ENCODE results near the gene WASF3.

Gene WASF3

DNA sequence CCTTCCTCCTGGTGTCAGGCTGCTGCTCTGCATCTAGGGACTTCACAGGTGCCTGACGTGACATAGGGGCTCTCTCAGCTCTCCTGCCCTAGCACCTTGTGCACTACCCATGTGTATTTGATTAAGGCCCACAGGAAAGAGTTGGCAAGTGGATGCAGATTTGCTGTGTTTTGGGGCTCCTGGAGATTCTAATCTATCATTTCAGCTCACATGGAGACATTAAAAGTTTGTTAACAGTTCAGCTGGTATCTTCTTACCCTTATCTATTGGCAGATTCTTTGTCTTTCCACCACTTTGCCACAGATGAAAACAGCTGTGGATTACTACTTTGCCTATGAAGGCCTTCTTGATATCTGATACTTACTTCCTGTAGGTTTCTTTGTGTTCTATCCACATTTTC is 41.9 kb downstream of the WASF3 start:
- TF ChIP-seq TAF1 (IDR thresholded peaks at IDR 0.05; ENCODE audit: low read depth) (no peak), EGR1 (IDR thresholded peaks at IDR 0.05) (no peak), REST (IDR thresholded peaks at IDR 0.05; ENCODE audit: low read depth) (no peak), CEBPB (IDR thresholded peaks at IDR 0.05) (no peak), RAD21 (IDR thresholded peaks at IDR 0.05; ENCODE audit: low read depth) (no peak), EP300 (IDR thresholded peaks at IDR 0.05; ENCODE audit: borderline replicate concordance) (no peak), TEAD4 (IDR thresholded peaks at IDR 0.05) (no peak), MAX (IDR thresholded peaks at IDR 0.05) (no peak), FOXM1 (IDR thresholded peaks at IDR 0.05; ENCODE audit: borderline replicate concordance, low read depth) (no peak), ZBTB7A (IDR thresholded peaks at IDR 0.05; ENCODE audit: low read depth) (no peak), TCF12 (IDR thresholded peaks at IDR 0.05; ENCODE audit: low read depth) (no peak)

DNA sequence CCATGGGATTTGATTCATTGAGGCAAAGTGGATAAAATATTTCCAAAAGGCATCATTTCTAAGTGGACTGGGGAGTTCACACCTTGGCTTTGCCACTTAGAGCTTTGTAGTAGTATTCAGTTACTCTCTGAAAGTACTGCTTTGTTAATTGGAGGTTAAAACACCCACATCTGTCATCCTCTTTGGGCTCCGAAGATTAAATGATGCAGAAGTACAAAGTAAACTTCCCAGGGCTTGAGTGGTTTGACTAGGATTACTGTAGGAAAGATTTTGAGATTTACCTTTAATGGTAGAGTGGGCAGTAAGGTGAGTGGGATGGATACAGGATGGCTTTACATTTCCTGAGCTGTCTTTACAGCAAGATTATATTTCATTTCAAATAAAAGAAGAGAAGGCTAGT is 42.4 kb downstream of the WASF3 start:
- TF ChIP-seq REST (IDR thresholded peaks at IDR 0.05; ENCODE audit: low read depth) (no peak), EGR1 (IDR thresholded peaks at IDR 0.05) (no peak), USF1 (IDR thresholded peaks at IDR 0.05) (no peak), TAF1 (IDR thresholded peaks at IDR 0.05; ENCODE audit: low read depth) (no peak), TEAD4 (IDR thresholded peaks at IDR 0.05) (no peak), EP300 (IDR thresholded peaks at IDR 0.05; ENCODE audit: borderline replicate concordance) (no peak), CEBPB (IDR thresholded peaks at IDR 0.05) (no peak), RAD21 (IDR thresholded peaks at IDR 0.05; ENCODE audit: low read depth) (no peak), ZBTB7A (IDR thresholded peaks at IDR 0.05; ENCODE audit: low read depth) (no peak), CREB1 (IDR thresholded peaks at IDR 0.05; ENCODE audit: low read depth) (no peak), FOXM1 (IDR thresholded peaks at IDR 0.05; ENCODE audit: borderline replicate concordance, low read depth) (no peak)

GRCh38 chr13:26600343-26600742 is 42.9 kb downstream of the WASF3 start:
- TF ChIP-seq EP300 (IDR thresholded peaks at IDR 0.05; ENCODE audit: borderline replicate concordance) (no peak), TCF12 (IDR thresholded peaks at IDR 0.05; ENCODE audit: low read depth) (no peak)

- TF ChIP-seq CEBPB (IDR thresholded peaks at IDR 0.05) (no peak), FOXM1 (IDR thresholded peaks at IDR 0.05; ENCODE audit: borderline replicate concordance, low read depth) (no peak), YY1 (IDR thresholded peaks at IDR 0.05; ENCODE audit: low read depth) (no peak), MAX (IDR thresholded peaks at IDR 0.05) (no peak), TCF12 (IDR thresholded peaks at IDR 0.05; ENCODE audit: low read depth) (no peak), RAD21 (IDR thresholded peaks at IDR 0.05; ENCODE audit: low read depth) (no peak), ZBTB7A (IDR thresholded peaks at IDR 0.05; ENCODE audit: low read depth) (no peak), REST (IDR thresholded peaks at IDR 0.05; ENCODE audit: low read depth) (no peak), EP300 (IDR thresholded peaks at IDR 0.05; ENCODE audit: borderline replicate concordance) (no peak), CREB1 (IDR thresholded peaks at IDR 0.05; ENCODE audit: low read depth) (no peak), NFIC (IDR thresholded peaks at IDR 0.05) (no peak), TAF1 (IDR thresholded peaks at IDR 0.05; ENCODE audit: low read depth) (no peak), TEAD4 (IDR thresholded peaks at IDR 0.05) (no peak)
These were observed 44.2 kb downstream of the WASF3 start for GRCh38 chr13:26601669-26602068.

DNA sequence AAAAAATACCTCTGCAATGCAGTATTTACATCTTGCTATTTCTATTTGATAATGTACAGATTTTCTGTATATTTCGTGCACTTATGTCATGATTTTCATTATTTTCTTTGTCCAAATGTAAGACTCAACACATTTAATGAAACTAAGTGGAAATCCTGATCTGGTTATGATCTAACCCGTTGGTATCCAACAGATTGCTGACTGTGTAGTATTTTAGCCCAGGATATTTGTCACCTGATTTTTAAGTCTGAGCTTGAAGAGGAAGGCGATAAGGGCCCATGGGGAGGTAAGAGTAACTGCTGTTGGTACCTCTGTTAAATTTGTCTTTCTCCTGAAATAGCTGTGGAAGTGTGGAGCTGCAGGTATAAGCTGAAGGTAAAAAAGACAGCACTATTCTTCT is 45.3 kb downstream of the WASF3 start:
- TF ChIP-seq MAX (IDR thresholded peaks at IDR 0.05) (no peak), EGR1 (IDR thresholded peaks at IDR 0.05) (no peak), TCF12 (IDR thresholded peaks at IDR 0.05; ENCODE audit: low read depth) (no peak), REST (IDR thresholded peaks at IDR 0.05; ENCODE audit: low read depth) (no peak), YY1 (IDR thresholded peaks at IDR 0.05; ENCODE audit: low read depth) (no peak), CREB1 (IDR thresholded peaks at IDR 0.05; ENCODE audit: low read depth) (no peak), FOXM1 (IDR thresholded peaks at IDR 0.05; ENCODE audit: borderline replicate concordance, low read depth) (no peak), NFIC (IDR thresholded peaks at IDR 0.05) (no peak), CEBPB (IDR thresholded peaks at IDR 0.05) (no peak), TAF1 (IDR thresholded peaks at IDR 0.05; ENCODE audit: low read depth) (no peak), ZBTB7A (IDR thresholded peaks at IDR 0.05; ENCODE audit: low read depth) (no peak), RAD21 (IDR thresholded peaks at IDR 0.05; ENCODE audit: low read depth) (no peak), EP300 (IDR thresholded peaks at IDR 0.05; ENCODE audit: borderline replicate concordance) (no peak), TEAD4 (IDR thresholded peaks at IDR 0.05) (no peak), USF1 (IDR thresholded peaks at IDR 0.05) (no peak)

All from Ishikawa (cell line).